ENCODE results near the gene ELOVL4.

Gene ELOVL4

DNA sequence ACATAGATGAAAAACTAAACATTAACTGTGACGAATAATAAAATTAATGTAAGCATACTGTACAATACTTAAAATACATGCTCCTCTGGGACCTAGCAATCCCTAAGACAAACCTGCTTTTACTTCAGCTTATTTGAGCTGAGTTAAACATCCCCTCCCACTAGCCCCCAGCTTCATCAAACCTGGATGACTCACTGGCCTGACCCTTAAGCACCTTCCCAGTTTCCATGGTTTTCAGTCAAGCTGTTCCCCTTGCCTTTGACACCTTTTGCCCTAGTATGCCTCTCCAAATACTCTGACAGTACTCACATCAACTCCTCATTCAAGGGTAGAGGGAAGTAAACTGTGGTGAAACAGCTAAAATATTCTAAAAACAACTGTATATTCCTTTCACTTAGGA is 4.2 kb downstream of the ELOVL4 start:
- Mint-ChIP-seq H3K4me1 (ENCODE audit: low read depth) (peaks cover 20% of the 10 kb centered on the region), H3K27ac (no peak overlapping the region), H3K36me3 (no peaks in the 10 kb centered on the region), H3K27me3 (peaks cover 26% of the 10 kb centered on the region), H3K9me3 (ENCODE audit: low read depth) (no peaks in the 10 kb centered on the region), H3K4me3 (no peak overlapping the region)

DNA sequence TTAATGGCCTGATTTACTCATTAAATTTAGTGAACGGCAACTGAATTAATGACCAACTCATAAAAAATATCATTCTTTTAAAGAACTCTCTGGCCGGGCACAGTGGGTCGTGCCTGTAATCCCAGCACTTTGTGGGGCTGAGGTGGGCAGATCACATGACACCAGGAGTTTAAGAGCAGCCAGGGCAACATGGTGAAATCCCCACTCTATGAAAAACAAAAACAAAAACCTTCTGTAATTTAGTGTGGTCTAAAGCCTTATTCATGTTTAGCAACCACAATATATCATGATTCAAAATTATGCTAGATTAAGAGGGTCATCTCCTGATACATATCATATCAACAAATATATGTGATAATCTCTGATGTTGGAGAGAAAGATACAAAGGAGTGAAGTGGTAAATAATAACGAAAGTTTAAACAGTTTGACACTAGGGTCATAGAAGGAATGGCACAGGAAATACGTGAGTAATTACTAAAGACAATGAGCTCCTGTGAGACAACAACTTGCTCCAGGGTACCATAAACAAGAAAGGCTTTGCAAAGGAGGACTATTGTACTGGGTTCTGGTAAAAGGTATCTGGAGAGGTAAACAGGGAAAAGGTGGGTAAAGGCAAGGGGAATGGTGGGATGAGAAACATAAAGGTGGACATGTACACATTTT is 5.7 kb downstream of the ELOVL4 start:
- no peak overlapping the region for H3K4me3 Mint-ChIP-seq
- peaks cover 26% of the 10 kb centered on the region for H3K27me3 Mint-ChIP-seq
- H3K4me1 Mint-ChIP-seq (ENCODE audit: low read depth), result peaks cover 13% of the 10 kb centered on the region
- H3K27ac Mint-ChIP-seq, result no peak overlapping the region
- no peaks in the 10 kb centered on the region for H3K36me3 Mint-ChIP-seq
- no peaks in the 10 kb centered on the region for H3K9me3 Mint-ChIP-seq (ENCODE audit: low read depth)

DNA sequence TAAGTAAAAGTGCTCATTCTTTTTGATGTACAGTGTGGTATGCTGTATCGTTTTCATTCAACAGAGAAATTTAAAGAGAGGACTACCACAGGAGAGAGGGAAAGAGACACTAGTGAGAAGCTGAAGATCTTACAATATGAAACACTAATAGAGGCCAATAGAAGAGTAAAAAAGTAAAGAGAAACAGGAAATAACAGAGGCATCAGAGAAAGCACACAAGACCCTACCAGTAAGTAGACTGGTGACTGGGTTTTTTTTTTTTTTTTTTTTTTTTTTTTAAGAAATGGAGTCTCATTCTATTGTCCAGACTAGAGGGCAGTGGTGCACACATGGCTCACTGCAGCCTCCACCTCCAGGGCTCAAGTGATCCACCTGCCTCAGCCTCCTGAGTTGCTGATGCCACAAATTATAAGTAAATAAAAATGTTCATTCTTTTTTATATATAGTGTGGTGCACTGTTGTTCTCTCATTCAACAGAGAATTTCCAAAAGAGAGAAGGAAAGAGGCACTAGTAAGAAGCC is 18.8 kb downstream of the ELOVL4 start:
- H3K4me3 Mint-ChIP-seq, result no peak overlapping the region
- H3K27ac Mint-ChIP-seq, result no peak overlapping the region
- H3K27me3 Mint-ChIP-seq, result peaks cover 4% of the 10 kb centered on the region
- H3K9me3 Mint-ChIP-seq (ENCODE audit: low read depth), result no peaks in the 10 kb centered on the region
- peaks cover 11% of the 10 kb centered on the region for H3K4me1 Mint-ChIP-seq (ENCODE audit: low read depth)
- no peaks in the 10 kb centered on the region for H3K36me3 Mint-ChIP-seq

DNA sequence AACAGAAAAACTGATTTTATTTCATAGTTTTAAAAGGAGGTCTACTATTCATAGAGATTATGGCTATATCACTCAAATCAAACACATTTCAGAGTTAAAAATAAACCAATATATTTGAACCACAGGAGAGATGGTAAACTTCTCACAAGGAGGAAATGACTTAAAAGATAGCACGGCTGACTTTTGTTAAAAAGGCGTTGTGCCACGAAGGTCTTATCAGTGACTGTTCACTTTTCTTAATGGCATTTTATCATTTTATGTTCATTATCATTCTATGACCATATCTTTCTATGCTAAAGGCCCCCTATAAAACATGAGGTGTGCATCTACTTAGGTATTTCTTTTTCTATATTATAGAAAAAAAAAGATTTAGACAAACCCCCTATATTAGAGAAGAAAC is 19.6 kb downstream of the ELOVL4 start:
- Mint-ChIP-seq H3K27ac (no peak overlapping the region), H3K9me3 (ENCODE audit: low read depth) (no peaks in the 10 kb centered on the region), H3K36me3 (no peaks in the 10 kb centered on the region), H3K27me3 (peaks cover 4% of the 10 kb centered on the region), H3K4me1 (ENCODE audit: low read depth) (peaks cover 11% of the 10 kb centered on the region), H3K4me3 (no peak overlapping the region)

DNA sequence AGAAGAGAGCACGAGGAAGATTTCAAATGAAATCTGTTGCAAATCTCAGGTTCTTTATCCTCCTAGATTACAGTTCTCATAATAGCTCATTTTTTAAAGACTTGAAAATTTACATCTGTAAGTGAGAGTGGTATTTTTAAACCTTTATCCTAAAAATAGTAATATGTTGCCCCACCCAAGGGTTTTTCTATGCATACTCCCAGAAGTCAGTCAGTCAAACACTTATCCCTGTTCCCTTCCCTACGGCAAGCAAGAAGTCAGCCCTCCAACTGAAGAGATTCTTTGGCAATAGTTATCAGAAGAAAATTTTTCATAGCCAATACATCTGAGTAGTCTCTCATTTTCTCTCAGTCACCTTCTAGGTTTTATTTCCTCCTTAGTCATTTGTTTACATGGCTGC is 24.1 kb downstream of the ELOVL4 start:
- no peak overlapping the region for H3K4me3 Mint-ChIP-seq
- no peak overlapping the region for H3K27ac Mint-ChIP-seq
- no peaks in the 10 kb centered on the region for H3K27me3 Mint-ChIP-seq
- no peaks in the 10 kb centered on the region for H3K9me3 Mint-ChIP-seq (ENCODE audit: low read depth)
- H3K36me3 Mint-ChIP-seq, result no peaks in the 10 kb centered on the region
- H3K4me1 Mint-ChIP-seq (ENCODE audit: low read depth), result peaks cover 7% of the 10 kb centered on the region

DNA sequence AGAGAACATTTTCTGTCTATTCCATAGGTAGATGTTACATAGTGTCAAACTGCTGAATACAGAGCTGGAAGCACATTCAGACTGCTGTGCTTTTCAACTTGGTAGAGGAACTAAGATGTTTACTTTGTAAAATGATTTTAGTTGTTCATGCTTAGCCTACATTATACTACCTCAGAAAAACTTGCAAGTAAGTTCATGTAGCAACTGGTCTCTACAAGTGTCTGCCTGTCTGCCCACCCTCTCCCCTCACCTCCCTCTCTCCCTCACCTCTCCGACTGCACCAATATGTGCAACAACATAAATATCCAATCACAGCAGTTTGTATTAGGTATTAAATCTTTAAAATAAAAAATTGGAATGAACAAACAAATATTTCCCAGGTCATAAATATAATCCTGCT is 25.3 kb downstream of the ELOVL4 start:
- Mint-ChIP-seq H3K9me3 (ENCODE audit: low read depth) (no peaks in the 10 kb centered on the region), H3K27ac (no peak overlapping the region), H3K36me3 (peaks cover 3% of the 10 kb centered on the region), H3K27me3 (no peaks in the 10 kb centered on the region), H3K4me1 (ENCODE audit: low read depth) (no peaks in the 10 kb centered on the region), H3K4me3 (no peak overlapping the region)

- Mint-ChIP-seq H3K27me3 (no peaks in the 10 kb centered on the region), H3K4me3 (no peak overlapping the region), H3K4me1 (ENCODE audit: low read depth) (no peaks in the 10 kb centered on the region), H3K9me3 (ENCODE audit: low read depth) (no peaks in the 10 kb centered on the region), H3K36me3 (peaks cover 3% of the 10 kb centered on the region), H3K27ac (no peak overlapping the region)
These were observed 34.0 kb downstream of the ELOVL4 start for GRCh38 chr6:79913369-79913768.

- Mint-ChIP-seq H3K27me3 (no peaks in the 10 kb centered on the region), H3K4me1 (ENCODE audit: low read depth) (no peaks in the 10 kb centered on the region), H3K36me3 (peaks cover under 1% of the 10 kb centered on the region), H3K4me3 (no peak overlapping the region), H3K9me3 (ENCODE audit: low read depth) (no peaks in the 10 kb centered on the region), H3K27ac (no peak overlapping the region)
These were observed 35.4 kb downstream of the ELOVL4 start for GRCh38 chr6:79911992-79912391.

GRCh38 chr6:79909517-79909916 is 37.8 kb downstream of the ELOVL4 start:
- Mint-ChIP-seq H3K27ac (no peak overlapping the region), H3K36me3 (no peaks in the 10 kb centered on the region), H3K27me3 (peaks cover 2% of the 10 kb centered on the region), H3K4me3 (no peak overlapping the region), H3K4me1 (ENCODE audit: low read depth) (no peaks in the 10 kb centered on the region), H3K9me3 (ENCODE audit: low read depth) (no peaks in the 10 kb centered on the region)

DNA sequence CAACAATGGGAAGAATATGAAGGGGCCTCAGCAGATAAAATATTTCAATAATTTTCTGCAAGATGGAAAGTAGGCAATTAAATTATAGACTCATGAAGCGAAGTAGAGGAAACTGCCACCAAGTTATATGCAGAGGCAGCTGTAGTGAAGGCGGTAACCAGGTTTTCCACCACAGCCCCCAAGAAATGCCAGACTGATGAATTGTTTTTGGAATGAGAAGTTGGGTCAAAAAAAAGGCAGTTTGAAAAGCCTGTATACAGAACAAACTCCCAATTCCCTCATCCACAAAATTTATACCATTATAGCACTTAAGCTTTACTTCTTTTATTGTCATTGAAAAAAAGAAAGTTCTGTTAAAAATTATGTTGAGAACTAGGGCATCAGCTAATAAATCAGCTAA is 45.3 kb downstream of the ELOVL4 start:
- Mint-ChIP-seq H3K36me3 (no peaks in the 10 kb centered on the region), H3K4me1 (ENCODE audit: low read depth) (no peaks in the 10 kb centered on the region), H3K27ac (no peak overlapping the region), H3K9me3 (ENCODE audit: low read depth) (no peaks in the 10 kb centered on the region), H3K4me3 (no peak overlapping the region), H3K27me3 (peaks cover 4% of the 10 kb centered on the region)

- no peaks in the 10 kb centered on the region for H3K36me3 Mint-ChIP-seq
- no peaks in the 10 kb centered on the region for H3K4me1 Mint-ChIP-seq (ENCODE audit: low read depth)
- peaks cover 3% of the 10 kb centered on the region for H3K9me3 Mint-ChIP-seq (ENCODE audit: low read depth)
- no peak overlapping the region for H3K4me3 Mint-ChIP-seq
- peaks cover 3% of the 10 kb centered on the region for H3K27me3 Mint-ChIP-seq
- no peak overlapping the region for H3K27ac Mint-ChIP-seq
These were observed 49.3 kb downstream of the ELOVL4 start for GRCh38 chr6:79898076-79898475.

GRCh38 chr6:79896075-79896449 is 51.3 kb downstream of the ELOVL4 start:
- H3K27ac Mint-ChIP-seq, result no peak overlapping the region
- peaks cover 2% of the 10 kb centered on the region for H3K27me3 Mint-ChIP-seq
- H3K36me3 Mint-ChIP-seq, result no peaks in the 10 kb centered on the region
- no peaks in the 10 kb centered on the region for H3K4me1 Mint-ChIP-seq (ENCODE audit: low read depth)
- H3K9me3 Mint-ChIP-seq (ENCODE audit: low read depth), result peaks cover 5% of the 10 kb centered on the region
- H3K4me3 Mint-ChIP-seq, result no peak overlapping the region

DNA sequence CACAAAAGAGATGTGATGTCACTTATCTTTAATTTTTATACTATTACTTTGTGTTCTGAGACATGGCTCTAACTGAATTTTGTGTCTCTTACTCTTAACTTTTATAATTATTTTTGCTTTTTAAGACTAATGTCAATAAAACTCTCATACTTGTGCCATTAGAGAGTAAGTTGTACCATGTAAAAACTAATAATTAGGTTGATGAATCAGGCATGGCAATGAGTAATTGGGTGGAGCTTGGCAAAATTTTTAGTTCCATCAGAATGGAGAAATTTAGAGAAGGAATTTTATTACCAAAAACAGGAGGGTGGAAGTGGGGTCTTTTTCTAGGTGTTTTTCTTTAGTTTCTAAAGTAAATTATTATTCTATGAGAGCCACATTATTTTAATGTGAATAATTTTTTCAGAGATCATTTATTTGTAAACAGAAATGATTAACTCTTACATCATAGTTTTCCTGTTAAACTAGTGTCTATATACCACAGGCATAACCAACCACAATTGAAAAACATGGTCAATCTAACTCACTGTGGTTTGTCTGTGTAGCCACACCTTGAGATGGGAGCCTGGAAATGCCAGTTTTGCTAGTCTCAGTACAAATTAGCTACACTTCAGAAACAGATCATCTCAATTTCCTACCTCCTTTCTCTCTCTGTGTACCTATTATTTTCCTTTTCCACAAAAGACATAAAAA is 51.8 kb downstream of the ELOVL4 start:
- no peaks in the 10 kb centered on the region for H3K4me1 Mint-ChIP-seq (ENCODE audit: low read depth)
- no peak overlapping the region for H3K4me3 Mint-ChIP-seq
- peaks cover 2% of the 10 kb centered on the region for H3K36me3 Mint-ChIP-seq
- H3K27ac Mint-ChIP-seq, result no peak overlapping the region
- peaks cover 4% of the 10 kb centered on the region for H3K27me3 Mint-ChIP-seq
- peaks cover 9% of the 10 kb centered on the region for H3K9me3 Mint-ChIP-seq (ENCODE audit: low read depth)

- Mint-ChIP-seq H3K4me1 (ENCODE audit: low read depth) (no peaks in the 10 kb centered on the region), H3K9me3 (ENCODE audit: low read depth) (peaks cover 12% of the 10 kb centered on the region), H3K4me3 (no peak overlapping the region), H3K27me3 (peaks cover 7% of the 10 kb centered on the region), H3K27ac (no peak overlapping the region), H3K36me3 (peaks cover 3% of the 10 kb centered on the region)
These were observed 52.4 kb downstream of the ELOVL4 start for GRCh38 chr6:79894939-79895338.

- Mint-ChIP-seq H3K27ac (no peak overlapping the region), H3K36me3 (peaks cover 3% of the 10 kb centered on the region), H3K9me3 (ENCODE audit: low read depth) (peaks cover 12% of the 10 kb centered on the region), H3K27me3 (peaks cover 16% of the 10 kb centered on the region), H3K4me1 (ENCODE audit: low read depth) (no peaks in the 10 kb centered on the region), H3K4me3 (no peak overlapping the region)
These were observed 58.8 kb downstream of the ELOVL4 start for GRCh38 chr6:79888587-79888986.
